Vagina (tissue), 2 donors: ENCODE data around the gene TMPRSS11D.

Source experiments
- CTCF ChIP-seq, 3 experiments: fragments of 450-650 bp in 2 of 3; fragments of 200-600 bp in 1 of 3; sonication (generic) in 1 of 3; IDR thresholded peaks; one replicate each; pipeline ENCODE4 v1.5.1; 2017 to 2019; ENCODE audit warnings: antibody characterized with exemption in 3 of 3, mild to moderate bottlenecking in 2 of 3, moderate library complexity in 2 of 3
- POLR2A ChIP-seq, 2 donors: fragments of 450-650 bp; IDR thresholded peaks; one replicate each; pipeline ENCODE4 v1.6.1; 2017; ENCODE audit warnings: antibody characterized with exemption in 2 of 2, mild to moderate bottlenecking in 2 of 2, moderate library complexity in 2 of 2
- POLR2AphosphoS5 ChIP-seq, 2 donors: sonication (generic); formaldehyde crosslinking; IDR thresholded peaks; one replicate each; pipeline ENCODE4 v1.9.0; 2017; ENCODE audit warnings: antibody characterized with exemption in 2 of 2, mild to moderate bottlenecking in 2 of 2, low read depth in 1 of 2; ENCODE audit not compliant: insufficient read depth in 1 of 2

- TF ChIP-seq CTCF (IDR thresholded peaks at IDR 0.05): no peak
- TF ChIP-seq POLR2A (IDR thresholded peaks at IDR 0.05): no peak
- TF ChIP-seq POLR2AphosphoS5 (IDR thresholded peaks at IDR 0.05; ENCODE audit: insufficient read depth in 1 of 2, low read depth in 1 of 2): no peak
Measured at GRCh38 chr4:67820903-67821302, 62.9 kb downstream of the TMPRSS11D start.
